Activated T-helper 1 cell treated with Interleukin-2 at 50 U/mL for 16 hours (primary cell): ENCODE results near the gene IFITM5.
A peak's percentile ranks its signal among the peaks of the same experiment; 100 is the strongest.

Experiments
- DNase-seq: peaks from one replicate; pipeline ENCODE4 v3.0.0-alpha.2; 2020; ENCODE audit warnings: low read depth

The IFITM5 gene

GRCh38 chr11:295351-296170 lies 3.8 kb downstream of the IFITM5 start:
- no peak for DNase-seq

- no peak for DNase-seq
These were observed 4.5 kb downstream of the IFITM5 start for GRCh38 chr11:294780-295179.

GRCh38 chr11:293852-294661 lies 5.3 kb downstream of the IFITM5 start:
- DNase-seq, result no peak

GRCh38 chr11:293271-293851 lies 6.0 kb downstream of the IFITM5 start:
- DNase-seq, result no peak

- no peak for DNase-seq
These were observed 6.9 kb downstream of the IFITM5 start for GRCh38 chr11:292211-293121.

GRCh38 chr11:291281-292210 lies 7.8 kb downstream of the IFITM5 start:
- DNase-seq, result no peak

GRCh38 chr11:290621-291231 lies 8.6 kb downstream of the IFITM5 start:
- DNase-seq, result no peak

GRCh38 chr11:289712-290620 lies 9.4 kb downstream of the IFITM5 start:
- no peak for DNase-seq

GRCh38 chr11:289398-289711 lies 10.0 kb downstream of the IFITM5 start:
- no peak for DNase-seq

GRCh38 chr11:288478-289397 lies 10.6 kb downstream of the IFITM5 start, which contains the start of gene PGGHG:
Gene PGGHG, plus strand, starts transcription at chr11:289126. Its CDS starts 691 bp downstream, at chr11:289817.
- no peak for DNase-seq

- DNase-seq, result no peak
These were observed 11.4 kb downstream of the IFITM5 start for GRCh38 chr11:287821-288477.

GRCh38 chr11:286977-287820 lies 12.1 kb downstream of the IFITM5 start:
- DNase-seq, result peak; percentile 59

- DNase-seq, result no peak
These were observed 13.5 kb downstream of the IFITM5 start for GRCh38 chr11:285894-286220.

- no peak for DNase-seq
These were observed 14.1 kb downstream of the IFITM5 start for GRCh38 chr11:285021-285893.

GRCh38 chr11:284105-285020 lies 15.0 kb downstream of the IFITM5 start:
- DNase-seq, result no peak
